ENCODE data around the gene PFN3. TPM values are rescaled to one million over a fixed set of nuclear protein-coding genes. Genes with fewer than 3 reads are reported as not detected.
A peak's percentile ranks its signal among the peaks of the same experiment; 100 is the strongest.

Gene PFN3
- total and polyA plus RNA-seq, 2 experiments from 2014 or later, result 1.9 to 2.0 TPM

DNA sequence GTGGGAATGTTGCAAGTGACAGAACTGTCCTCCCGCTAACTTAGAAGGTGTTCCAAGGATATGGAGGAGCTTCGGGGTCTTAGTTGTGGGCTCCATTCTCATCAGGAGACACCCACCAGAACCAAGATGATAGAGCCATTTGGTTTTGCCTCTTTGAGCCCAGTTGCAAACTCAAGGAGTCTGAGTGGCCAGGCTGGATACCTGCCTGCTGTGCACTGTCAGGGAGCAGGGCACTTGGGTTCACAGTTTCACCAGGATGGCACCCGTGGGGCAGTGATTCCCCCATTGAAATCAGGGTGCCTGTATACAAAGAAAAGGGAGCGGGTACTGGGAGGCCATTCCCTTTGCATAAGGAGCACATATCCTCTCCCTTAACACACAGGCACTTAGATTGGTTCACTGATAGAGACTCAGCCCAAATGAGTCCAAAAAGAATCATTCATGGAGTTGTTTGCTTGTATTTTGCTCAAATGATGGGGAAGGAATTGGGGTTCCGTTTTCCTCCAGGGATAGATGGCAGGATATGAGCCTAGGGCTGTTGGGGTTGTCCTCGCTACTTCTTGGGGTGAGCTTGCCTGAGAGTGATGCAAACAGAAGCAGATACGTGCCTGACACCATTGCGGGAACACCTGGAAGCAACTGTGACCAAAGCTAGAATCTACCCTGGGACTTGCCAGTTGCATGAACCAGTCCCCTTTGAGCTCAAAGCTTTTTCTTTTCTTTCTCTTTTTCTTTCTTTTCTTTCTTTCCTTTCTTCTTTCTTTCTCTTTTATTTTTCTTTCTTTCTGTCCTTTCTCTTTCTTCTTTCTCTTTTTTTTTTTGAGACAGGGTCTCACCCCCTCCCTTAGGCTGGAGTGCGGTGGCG is 44.8 kb upstream of the PFN3 start:
- Histone ChIP-seq H3F3A (replicated peaks; ENCODE audit: low read depth) (peaks cover 26% of the 10 kb centered on the region), H3K36me3 (ENCODE audit: insufficient read depth) (no peaks in the 10 kb centered on the region), H3K79me2 (replicated peaks; ENCODE audit: insufficient read depth) (no peaks in the 10 kb centered on the region), H4K20me1 (replicated peaks; ENCODE audit: insufficient read depth) (no peaks in the 10 kb centered on the region; the same call in 1 of the 2 replicates), H3K27me3 (ENCODE audit: insufficient read depth) (peaks cover 37% of the 10 kb centered on the region), H2AFZ (no peak overlapping the region), H3K9me2 (ENCODE audit: insufficient read depth) (no peaks in the 10 kb centered on the region), H3K4me1 (ENCODE audit: insufficient read depth) (peaks cover 23% of the 10 kb centered on the region), H3K4me2 (peak overlapping the region; percentile 88), H3K4me3 (peak overlapping the region; percentile 80), H3K27ac (ENCODE audit: low read depth) (no peak overlapping the region)
- Mint-ChIP-seq H3K27me3 (ENCODE audit: insufficient read depth, low read depth, poor library complexity) (peaks cover 44% of the 10 kb centered on the region), H3K4me1 (peaks cover 36% of the 10 kb centered on the region), H3K9me3 (peaks cover 3% of the 10 kb centered on the region; the same call in 1 of the 3 replicates), H3K27ac (no peak overlapping the region), H3K36me3 (ENCODE audit: low read depth) (peaks cover 11% of the 10 kb centered on the region), H3K4me3 (peak overlapping the region; percentile 67)
- TF ChIP-seq, protein P1, sequence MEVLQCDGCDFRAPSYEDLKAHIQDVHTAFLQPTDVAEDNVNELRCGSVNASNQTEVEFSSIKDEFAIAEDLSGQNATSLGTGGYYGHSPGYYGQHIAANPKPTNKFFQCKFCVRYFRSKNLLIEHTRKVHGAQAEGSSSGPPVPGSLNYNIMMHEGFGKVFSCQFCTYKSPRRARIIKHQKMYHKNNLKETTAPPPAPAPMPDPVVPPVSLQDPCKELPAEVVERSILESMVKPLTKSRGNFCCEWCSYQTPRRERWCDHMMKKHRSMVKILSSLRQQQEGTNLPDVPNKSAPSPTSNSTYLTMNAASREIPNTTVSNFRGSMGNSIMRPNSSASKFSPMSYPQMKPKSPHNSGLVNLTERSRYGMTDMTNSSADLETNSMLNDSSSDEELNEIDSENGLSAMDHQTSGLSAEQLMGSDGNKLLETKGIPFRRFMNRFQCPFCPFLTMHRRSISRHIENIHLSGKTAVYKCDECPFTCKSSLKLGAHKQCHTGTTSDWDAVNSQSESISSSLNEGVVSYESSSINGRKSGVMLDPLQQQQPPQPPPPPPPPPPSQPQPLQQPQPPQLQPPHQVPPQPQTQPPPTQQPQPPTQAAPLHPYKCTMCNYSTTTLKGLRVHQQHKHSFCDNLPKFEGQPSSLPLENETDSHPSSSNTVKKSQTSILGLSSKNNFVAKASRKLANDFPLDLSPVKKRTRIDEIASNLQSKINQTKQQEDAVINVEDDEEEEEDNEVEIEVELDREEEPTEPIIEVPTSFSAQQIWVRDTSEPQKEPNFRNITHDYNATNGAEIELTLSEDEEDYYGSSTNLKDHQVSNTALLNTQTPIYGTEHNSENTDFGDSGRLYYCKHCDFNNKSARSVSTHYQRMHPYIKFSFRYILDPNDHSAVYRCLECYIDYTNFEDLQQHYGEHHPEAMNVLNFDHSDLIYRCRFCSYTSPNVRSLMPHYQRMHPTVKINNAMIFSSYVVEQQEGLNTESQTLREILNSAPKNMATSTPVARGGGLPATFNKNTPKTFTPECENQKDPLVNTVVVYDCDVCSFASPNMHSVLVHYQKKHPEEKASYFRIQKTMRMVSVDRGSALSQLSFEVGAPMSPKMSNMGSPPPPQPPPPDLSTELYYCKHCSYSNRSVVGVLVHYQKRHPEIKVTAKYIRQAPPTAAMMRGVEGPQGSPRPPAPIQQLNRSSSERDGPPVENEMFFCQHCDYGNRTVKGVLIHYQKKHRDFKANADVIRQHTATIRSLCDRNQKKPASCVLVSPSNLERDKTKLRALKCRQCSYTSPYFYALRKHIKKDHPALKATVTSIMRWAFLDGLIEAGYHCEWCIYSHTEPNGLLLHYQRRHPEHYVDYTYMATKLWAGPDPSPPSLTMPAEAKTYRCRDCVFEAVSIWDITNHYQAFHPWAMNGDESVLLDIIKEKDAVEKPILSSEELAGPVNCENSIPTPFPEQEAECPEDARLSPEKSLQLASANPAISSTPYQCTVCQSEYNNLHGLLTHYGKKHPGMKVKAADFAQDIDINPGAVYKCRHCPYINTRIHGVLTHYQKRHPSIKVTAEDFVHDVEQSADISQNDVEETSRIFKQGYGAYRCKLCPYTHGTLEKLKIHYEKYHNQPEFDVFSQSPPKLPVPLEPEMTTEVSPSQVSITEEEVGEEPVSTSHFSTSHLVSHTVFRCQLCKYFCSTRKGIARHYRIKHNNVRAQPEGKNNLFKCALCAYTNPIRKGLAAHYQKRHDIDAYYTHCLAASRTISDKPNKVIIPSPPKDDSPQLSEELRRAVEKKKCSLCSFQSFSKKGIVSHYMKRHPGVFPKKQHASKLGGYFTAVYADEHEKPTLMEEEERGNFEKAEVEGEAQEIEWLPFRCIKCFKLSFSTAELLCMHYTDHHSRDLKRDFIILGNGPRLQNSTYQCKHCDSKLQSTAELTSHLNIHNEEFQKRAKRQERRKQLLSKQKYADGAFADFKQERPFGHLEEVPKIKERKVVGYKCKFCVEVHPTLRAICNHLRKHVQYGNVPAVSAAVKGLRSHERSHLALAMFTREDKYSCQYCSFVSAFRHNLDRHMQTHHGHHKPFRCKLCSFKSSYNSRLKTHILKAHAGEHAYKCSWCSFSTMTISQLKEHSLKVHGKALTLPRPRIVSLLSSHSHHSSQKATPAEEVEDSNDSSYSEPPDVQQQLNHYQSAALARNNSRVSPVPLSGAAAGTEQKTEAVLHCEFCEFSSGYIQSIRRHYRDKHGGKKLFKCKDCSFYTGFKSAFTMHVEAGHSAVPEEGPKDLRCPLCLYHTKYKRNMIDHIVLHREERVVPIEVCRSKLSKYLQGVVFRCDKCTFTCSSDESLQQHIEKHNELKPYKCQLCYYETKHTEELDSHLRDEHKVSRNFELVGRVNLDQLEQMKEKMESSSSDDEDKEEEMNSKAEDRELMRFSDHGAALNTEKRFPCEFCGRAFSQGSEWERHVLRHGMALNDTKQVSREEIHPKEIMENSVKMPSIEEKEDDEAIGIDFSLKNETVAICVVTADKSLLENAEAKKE (CRISPR knock-in tag; IDR thresholded peaks at IDR 0.05), result no peak
- TF ChIP-seq, protein P2, sequence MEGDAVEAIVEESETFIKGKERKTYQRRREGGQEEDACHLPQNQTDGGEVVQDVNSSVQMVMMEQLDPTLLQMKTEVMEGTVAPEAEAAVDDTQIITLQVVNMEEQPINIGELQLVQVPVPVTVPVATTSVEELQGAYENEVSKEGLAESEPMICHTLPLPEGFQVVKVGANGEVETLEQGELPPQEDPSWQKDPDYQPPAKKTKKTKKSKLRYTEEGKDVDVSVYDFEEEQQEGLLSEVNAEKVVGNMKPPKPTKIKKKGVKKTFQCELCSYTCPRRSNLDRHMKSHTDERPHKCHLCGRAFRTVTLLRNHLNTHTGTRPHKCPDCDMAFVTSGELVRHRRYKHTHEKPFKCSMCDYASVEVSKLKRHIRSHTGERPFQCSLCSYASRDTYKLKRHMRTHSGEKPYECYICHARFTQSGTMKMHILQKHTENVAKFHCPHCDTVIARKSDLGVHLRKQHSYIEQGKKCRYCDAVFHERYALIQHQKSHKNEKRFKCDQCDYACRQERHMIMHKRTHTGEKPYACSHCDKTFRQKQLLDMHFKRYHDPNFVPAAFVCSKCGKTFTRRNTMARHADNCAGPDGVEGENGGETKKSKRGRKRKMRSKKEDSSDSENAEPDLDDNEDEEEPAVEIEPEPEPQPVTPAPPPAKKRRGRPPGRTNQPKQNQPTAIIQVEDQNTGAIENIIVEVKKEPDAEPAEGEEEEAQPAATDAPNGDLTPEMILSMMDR (conservative IDR thresholded peaks at IDR 0.05; ENCODE audit: low read depth in 2 of 2), result no peak
- TF ChIP-seq, protein P3, sequence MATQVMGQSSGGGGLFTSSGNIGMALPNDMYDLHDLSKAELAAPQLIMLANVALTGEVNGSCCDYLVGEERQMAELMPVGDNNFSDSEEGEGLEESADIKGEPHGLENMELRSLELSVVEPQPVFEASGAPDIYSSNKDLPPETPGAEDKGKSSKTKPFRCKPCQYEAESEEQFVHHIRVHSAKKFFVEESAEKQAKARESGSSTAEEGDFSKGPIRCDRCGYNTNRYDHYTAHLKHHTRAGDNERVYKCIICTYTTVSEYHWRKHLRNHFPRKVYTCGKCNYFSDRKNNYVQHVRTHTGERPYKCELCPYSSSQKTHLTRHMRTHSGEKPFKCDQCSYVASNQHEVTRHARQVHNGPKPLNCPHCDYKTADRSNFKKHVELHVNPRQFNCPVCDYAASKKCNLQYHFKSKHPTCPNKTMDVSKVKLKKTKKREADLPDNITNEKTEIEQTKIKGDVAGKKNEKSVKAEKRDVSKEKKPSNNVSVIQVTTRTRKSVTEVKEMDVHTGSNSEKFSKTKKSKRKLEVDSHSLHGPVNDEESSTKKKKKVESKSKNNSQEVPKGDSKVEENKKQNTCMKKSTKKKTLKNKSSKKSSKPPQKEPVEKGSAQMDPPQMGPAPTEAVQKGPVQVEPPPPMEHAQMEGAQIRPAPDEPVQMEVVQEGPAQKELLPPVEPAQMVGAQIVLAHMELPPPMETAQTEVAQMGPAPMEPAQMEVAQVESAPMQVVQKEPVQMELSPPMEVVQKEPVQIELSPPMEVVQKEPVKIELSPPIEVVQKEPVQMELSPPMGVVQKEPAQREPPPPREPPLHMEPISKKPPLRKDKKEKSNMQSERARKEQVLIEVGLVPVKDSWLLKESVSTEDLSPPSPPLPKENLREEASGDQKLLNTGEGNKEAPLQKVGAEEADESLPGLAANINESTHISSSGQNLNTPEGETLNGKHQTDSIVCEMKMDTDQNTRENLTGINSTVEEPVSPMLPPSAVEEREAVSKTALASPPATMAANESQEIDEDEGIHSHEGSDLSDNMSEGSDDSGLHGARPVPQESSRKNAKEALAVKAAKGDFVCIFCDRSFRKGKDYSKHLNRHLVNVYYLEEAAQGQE (IDR thresholded peaks at IDR 0.05; ENCODE audit: unreplicated experiment), result no peak
- TF ChIP-seq ZNF331 (CRISPR knock-in tag; IDR thresholded peaks at IDR 0.05; ENCODE audit: low read depth) (no peak), ZNF114 (CRISPR knock-in tag; IDR thresholded peaks at IDR 0.05) (no peak), JUNB (IDR thresholded peaks at IDR 0.05; ENCODE audit: unreplicated experiment) (no peak), NANOG (IDR thresholded peaks at IDR 0.05; ENCODE audit: borderline replicate concordance) (no peak), STAT1 (IDR thresholded peaks at IDR 0.05; ENCODE audit: unreplicated experiment) (no peak), POLR2AphosphoS5 (IDR thresholded peaks at IDR 0.05; ENCODE audit: low read depth) (no peak; the same call in 1 of the 2 replicates), EZH2 (IDR thresholded peaks at IDR 0.05; ENCODE audit: low read depth, unreplicated experiment) (no peak), CREB1 (CRISPR knock-in tag; IDR thresholded peaks at IDR 0.05; ENCODE audit: low read depth) (no peak), EZH2phosphoT487 (IDR thresholded peaks at IDR 0.05; ENCODE audit: unreplicated experiment) (no peak)
- TF ChIP-seq, protein P4, sequence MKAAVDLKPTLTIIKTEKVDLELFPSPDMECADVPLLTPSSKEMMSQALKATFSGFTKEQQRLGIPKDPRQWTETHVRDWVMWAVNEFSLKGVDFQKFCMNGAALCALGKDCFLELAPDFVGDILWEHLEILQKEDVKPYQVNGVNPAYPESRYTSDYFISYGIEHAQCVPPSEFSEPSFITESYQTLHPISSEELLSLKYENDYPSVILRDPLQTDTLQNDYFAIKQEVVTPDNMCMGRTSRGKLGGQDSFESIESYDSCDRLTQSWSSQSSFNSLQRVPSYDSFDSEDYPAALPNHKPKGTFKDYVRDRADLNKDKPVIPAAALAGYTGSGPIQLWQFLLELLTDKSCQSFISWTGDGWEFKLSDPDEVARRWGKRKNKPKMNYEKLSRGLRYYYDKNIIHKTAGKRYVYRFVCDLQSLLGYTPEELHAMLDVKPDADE (IDR thresholded peaks at IDR 0.05), result no peak
- ATAC-seq (no peak), DNase-seq (ENCODE audit: low spot score) (no peak)

All from GM23338 (cell line).